GM21447 (cell line): ENCODE data around the gene SLC6A3.
"Not testable (repeated sequence)": the region's sequence is repeated elsewhere in the genome, so short reads cannot be mapped to it uniquely, and the experiment has no call there.

Source experiments
- ATAC-seq: cut with Tn5 transposase; IDR thresholded peaks from one replicate; pipeline ENCODE4 v1.9.1; 2021; ENCODE audit not compliant: unreplicated experiment

The SLC6A3 gene

DNA sequence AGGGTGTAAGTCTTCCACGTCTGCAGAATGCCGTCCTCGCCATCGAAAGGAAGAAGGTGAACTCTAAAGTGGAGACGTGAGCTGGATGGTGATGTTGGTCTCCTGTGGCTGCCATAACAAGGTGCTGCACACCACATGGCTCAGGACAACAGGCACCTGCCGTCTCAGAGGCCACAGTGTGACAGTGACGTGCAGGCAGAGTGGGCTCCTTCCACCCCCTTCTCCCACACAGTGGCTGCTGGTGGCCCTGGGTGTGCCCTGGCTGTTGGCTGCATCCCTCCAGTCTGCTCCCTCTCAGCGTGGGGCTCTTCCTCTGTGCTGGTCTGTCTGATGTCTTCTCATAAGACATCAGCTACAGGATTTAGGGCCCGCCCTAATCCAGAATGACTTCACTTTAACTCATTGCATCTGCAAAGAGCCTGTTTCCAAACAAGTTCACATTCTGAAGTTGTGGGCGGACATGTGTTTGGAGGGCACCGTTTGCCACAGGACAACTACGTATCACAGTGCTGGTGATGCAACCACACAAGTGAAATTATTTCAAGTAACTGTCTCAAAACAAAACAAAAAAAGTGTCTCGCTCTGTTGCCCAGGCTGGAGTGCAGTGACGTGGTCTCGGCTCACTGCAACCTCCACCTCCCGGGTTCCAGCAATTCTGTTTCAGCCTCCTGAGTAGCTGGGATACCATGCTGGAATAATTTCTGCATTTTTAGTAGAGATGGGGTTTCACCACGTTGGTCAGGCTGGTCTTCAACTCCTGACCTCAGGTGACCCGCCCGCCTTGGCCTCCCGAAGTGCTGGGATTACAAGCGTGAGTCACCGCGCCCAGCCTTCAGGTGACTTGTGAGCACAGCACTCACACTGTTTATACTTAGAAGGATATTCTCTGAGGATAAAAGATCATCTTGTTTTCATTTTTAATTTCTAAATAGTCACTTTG lies 69.1 kb downstream of the SLC6A3 start:
- no peak for ATAC-seq

DNA sequence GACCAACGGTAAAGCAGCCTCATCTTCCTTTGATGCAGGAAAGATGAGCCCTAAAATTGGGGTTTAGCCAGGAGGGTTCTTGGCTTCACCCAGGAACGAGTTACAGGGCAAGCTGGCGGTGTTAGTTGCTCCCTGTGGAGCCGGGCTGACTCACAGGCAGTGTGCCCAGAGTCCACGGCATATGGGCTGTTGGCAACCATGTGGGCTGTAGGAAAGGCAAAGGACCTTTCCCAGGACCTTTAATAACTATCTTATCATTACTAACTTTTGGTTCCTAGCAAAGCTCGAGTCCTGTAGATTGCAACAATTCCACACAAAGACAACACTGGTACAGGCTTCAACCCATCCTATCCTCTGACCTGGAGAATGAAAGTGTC lies 70.6 kb downstream of the SLC6A3 start:
- ATAC-seq = no peak

DNA sequence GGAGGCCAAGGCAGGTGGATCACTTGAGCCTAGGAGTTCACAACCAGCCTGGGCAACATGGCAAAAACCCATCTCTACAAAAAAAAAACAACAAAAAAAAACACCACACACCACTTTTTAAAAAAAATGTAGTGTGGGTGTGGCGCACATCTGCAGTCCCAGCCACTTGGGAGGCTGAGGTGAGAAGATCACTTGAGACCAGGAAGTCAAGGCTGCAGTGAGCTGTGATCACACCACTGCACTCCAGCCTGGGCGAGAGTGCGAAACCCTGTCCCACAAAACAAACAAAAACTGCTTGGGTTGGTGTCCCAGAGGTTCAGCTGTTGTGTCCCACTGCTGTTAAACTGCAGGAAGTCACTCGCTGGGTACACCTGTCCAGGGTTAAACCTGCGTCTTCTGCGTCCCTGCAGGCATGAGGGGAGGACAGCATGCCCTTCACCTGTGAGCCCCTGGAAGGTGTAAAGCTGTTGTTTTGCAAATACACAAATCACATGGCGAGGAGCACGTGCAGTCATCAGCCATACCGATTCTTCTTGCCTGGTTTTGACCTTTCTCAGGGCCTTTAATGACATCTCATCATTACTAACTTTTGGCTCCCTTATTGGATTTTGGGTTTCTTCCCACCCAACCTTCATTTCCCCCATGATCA lies 71.1 kb downstream of the SLC6A3 start:
- ATAC-seq = no peak

DNA sequence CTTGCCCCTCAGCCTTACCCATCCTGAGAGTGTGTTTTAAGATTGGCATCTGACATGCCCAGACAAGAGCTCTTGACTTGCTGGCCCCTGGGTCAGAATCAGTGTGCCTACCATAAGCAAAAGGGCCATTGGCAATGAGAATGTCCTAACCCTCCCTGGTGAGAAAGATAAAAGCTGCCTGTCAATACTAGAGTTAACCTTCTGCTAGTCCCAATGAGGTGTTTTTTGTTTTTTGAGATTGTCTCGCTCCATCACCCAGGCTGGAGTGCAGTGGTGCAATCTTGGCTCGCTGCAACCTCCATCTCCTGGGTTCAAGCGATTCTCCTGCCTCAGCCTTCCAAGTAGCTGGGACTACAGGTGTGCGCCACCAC lies 73.3 kb downstream of the SLC6A3 start:
- not testable (repeated sequence) for ATAC-seq

DNA sequence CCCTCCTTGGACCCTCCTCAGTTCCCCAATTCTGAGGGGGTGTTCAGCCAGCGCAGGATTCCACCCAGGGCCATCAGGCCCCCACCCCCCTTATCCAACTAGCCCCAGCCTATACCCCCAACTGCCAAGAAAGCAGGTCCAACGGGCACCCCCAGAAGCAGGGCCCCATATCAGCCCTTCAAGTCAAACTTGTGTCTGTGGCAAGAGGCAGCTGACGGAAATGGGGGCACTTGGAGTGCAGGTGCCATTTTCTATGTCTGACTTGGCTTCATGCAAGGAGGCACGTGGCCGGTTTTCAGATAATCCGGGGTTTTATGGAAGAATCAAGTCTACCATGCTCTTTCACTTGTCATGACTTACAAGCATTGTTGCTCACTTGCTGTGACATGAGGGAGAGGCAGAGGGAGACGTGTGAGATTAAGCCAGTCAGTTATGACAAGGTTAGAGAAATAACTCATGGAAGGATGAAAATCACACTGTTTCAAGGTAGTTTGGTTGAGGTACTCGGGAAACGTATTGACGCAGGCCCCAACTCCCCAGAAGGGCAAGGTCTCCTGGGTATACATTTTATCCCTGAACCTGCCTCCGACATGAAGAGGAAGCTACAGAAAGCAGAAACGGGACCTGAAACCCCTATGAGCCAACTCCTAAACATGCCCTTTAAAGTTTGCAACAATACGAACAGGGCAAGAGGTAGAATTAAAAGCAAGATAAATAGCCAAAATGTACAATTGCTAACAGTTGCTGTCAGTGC lies 73.8 kb downstream of the SLC6A3 start:
- no peak for ATAC-seq

DNA sequence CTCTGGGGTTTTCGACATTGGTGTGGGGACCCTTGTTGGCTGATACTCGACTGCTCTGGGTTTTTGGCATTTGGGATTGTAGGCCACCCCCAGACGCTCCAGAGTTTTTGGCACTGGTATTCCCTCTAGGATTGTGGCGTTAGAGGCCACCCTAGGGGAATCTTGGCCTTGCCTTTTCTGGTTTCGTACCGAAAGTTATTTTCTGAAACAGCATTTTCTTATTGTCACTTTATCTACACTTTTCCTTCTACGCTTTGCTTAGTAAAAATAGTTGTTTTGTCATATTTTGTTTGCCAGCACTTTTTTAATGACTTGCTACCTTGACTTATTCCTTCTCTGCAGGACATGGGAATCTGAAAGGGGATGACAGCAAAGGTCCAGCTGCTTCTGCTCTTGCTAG lies 75.2 kb downstream of the SLC6A3 start:
- ATAC-seq = no peak

DNA sequence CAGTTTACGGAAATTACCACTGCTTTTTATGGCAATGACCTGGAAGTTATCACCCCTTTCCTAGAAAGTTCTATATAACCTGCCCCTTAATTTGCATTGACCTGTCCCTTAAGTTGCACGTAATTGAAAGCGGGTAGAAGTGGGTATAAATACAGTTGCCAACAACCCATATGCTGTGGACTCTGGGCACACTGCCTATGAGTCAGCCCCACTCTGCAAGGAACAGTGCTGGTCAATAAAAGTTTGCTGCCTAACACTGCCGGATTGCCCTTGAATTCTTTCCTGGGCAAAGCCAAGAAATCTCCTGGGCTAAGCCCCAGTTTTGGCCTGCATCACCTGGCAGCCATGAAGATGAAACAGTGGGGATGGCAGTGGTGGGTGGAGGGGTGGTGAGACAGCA lies 76.5 kb downstream of the SLC6A3 start:
- no peak for ATAC-seq

DNA sequence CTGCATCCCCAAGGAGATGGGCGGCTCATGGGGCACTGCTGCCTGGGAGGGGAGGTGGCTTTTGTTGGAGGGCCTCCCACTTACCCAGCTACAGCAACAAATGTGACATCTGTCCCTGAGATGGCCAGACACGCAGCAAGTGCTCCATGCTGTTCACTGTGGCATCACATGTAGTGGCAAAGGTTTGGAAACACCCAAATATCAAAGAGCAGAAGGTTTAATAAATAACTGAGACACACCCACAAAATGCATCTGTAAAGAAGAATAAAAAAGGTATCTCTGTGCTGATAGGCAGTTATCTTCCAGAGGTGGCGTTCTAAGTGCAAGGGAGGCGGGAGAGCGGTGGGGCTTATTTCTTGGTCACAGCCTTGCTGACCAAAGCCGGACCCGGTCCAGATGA lies 77.0 kb downstream of the SLC6A3 start:
- no peak for ATAC-seq

DNA sequence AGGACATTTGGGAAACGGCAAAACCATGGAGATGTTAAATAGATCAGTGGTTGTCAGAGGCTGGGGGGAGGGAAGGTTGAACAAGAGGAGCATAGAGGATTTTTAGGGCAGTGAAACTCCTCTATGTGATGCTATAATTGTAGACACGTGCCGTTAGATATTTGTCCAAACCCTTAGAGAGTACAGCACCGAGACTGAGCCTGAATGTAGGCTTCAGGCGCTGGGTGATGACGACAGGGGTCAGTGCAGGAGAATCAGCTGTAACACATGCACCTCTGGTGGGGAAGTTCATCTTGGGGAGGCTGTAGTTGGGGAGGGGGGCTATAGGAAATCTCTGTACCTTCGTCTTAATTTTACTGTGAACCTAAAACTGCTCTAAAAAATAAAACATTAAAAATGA lies 78.1 kb downstream of the SLC6A3 start:
- no peak for ATAC-seq

DNA sequence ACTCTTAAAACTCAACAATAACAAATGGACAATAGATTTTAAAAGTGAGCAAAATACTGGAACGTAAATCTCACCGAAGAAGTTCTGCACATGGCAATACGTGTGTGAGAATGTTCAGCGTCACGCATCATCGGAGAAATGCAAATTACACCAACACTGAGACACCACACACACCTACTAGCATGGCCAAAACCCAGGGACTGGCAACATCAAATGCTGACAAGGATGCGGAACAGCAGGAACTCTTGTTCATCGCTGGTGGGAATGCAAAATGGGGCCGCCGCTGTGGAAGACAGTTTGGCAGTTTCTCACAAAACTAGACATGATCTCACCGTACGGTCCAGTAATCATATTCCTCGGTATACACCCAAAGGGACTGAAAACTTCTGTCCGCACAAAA lies 78.7 kb downstream of the SLC6A3 start:
- ATAC-seq = no peak

DNA sequence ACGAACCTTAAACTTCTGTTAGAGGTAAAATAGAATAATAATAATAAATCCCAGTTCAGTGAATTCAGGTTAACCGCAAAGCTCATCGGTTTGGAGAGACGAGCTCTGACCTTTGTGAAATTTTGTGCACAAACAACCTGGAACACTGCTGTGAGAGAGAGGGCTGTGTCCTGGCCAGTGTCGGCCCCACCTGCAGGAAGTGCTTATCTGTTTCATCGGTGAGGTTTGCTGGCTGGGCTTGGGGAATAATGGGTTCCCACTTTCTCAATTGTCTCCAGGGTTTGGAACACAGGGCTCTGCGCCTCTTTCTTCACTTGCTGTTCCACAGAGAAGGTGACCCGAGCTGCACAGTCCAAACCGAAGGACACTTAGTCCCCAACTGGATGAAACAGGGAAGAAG lies 81.0 kb downstream of the SLC6A3 start:
- ATAC-seq = no peak

DNA sequence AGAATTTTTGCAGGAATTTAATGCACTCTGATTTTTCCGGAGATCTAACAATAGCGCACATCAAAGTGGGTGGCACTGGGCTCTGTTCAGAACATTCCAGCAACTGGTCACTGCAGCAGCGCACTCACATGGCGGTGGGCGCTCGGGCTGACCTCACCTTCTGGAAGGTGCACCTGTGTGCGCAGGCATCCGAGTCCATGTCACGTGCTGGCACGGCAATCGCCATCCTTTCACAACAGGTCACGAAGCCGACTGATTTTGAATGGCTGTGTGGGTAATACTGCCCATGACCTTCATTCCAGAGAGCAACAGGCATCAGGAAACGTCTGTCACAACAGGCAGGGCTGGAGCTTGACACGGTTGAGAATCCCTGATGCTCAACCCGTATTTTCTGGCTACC lies 81.7 kb downstream of the SLC6A3 start:
- no peak for ATAC-seq

DNA sequence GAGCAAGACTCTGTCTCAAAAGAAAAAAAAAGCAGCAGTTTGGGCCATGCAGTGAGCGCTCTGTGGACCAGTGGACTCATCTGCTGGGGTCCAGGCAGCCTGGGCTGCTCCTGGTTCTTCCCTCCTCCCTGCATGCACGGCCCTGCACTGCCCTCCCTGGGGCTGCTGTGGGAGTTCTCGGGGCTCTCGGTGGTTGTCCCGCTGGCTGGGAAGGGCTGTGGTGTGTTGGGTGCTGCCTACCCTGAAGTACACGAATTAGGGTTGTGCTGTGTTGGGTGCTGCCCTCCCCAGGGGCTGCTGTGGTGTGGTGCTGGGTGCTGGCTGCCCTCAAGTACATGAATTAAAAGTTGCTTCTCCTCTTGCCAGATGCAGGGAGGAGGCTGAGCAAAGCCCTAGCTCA lies 82.1 kb downstream of the SLC6A3 start:
- ATAC-seq = no peak

DNA sequence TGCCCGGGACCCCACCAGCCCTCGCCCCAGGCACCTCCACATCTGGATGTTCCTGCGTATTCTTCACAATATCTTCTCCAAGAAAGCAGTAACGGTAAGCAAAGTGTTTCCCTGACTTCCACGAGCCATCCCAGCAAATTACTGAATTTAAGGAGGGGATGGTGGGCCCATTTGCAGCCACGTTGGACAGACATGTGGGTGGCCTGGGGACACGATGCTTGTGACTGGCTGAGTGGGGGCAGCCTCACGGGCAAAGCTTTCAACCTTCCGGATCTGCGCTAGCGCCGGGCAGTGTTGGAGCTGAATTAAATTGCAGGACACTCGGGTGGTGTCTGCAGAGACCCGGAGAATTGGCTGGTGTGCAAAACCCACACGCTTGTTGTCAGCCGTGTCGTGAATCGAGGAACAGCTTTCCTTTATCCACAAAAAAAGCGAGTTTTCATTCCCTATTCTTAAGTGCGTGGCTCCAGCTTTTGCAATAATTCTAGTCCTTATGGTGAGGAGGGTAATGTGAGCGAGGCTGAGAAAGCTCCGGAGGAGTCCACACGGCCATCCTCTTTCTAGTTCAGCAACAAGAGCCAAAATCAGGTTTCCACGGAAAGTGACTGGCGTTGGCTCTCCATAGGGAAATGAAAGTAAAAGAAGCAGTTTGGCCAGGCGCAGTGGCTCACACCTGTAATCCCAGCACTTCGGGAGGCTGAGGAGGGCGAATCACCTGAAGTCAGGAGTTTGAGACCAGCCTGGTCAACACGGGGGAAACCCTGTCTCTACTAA lies 82.8 kb downstream of the SLC6A3 start:
- no peak for ATAC-seq

DNA sequence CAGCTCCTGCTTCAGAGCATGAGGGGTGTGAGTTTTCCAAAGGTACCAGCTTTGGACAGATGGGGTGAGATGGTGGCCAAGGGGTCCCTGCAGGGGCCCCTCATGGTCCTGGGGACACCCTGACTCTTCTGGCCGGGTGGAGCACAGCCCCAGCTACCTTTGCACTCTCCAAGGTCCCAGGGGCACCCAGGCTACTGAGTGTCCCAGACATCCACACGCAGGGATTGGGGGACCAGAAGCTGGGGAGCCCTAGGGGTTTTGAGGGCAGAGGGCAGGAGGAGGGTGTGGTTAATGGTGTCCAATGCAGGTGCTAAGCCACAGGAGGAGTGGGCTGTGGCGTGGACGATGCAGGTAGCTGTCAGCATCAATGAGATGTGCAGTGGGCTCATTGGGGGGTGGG lies 84.4 kb downstream of the SLC6A3 start:
- ATAC-seq = no peak

DNA sequence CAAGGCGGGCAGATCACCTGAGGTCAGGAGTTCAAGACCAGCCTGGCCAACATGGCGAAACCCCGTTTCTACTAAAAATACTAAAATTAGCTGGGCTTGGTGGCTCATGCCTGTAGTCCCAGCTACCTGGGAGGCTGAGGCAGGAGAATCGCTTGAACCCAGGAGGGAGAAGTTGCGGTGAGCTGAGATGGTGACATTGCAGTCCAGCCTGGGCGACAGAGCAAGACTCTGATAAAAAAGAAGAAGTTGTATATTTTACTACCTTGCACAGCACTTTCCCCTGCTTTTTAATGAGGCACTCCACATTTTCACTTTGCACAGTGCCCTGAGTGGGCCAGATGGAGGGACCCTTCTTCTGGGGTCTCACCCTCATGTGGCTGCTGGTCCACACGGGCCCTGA lies 84.9 kb downstream of the SLC6A3 start:
- ATAC-seq = not testable (repeated sequence)

DNA sequence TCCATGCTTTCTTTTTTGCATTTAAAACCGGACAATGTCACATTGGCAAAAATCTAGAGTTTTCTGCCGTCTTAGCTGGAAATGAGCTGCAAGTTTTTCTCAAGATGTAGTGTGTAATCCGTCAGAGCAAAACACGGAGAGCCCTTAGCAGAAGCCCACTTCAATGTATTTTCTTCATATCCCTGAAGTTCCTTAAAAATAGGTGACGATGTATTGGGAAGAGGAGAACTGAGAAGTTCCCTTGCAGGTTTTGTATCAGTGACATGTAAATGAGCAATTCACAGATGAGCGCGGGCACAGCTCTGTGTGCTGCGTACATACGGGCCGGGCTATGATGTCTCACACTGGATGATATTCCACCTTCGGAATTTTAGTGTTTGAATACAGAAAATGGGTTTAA lies 85.5 kb downstream of the SLC6A3 start:
- no peak for ATAC-seq

DNA sequence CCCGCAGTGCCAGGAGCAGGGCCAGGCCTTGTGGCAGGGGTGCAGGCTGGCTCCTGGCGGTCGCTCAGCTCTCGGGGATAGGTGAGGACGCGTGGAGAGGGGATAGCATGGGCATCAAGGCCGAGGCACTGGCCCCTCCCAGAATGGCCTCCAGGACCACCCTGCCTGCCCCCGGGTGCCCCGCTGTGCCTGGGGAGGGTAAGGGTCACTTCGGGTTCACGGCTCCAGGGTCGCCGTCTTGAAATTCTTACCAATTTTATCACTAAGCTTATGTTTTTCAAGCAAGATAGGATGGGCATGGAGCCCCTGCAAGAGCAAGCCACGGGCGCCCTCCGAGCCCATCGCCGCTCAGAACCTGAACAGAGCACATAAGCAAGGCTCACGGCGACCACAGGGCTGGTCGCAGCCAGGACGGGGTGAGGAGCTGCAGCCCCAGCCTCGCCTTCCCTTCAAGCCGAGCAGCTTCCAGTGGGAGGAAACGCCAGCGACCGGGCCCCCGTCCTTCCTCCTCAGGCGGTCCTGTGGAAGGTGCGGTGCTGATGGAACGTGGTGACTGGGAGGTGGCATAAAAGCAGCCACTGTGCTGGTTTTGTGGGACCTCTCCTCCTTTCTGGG lies 86.1 kb downstream of the SLC6A3 start:
- ATAC-seq = no peak

DNA sequence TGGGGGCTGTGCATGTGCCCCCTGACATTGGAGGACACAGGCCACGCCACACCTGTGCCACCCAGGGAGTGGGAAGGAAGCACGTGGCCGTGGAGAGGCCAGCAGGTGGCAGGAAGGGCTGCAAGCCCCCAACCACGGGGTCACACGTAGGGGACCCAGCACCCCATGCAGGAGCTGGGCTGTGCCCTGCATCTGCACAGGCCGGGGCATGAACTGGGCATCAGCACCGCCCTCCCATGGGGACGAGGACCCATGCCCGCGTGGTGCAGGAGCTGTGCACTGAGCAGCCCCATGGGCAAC lies 86.6 kb downstream of the SLC6A3 start:
- no peak for ATAC-seq

DNA sequence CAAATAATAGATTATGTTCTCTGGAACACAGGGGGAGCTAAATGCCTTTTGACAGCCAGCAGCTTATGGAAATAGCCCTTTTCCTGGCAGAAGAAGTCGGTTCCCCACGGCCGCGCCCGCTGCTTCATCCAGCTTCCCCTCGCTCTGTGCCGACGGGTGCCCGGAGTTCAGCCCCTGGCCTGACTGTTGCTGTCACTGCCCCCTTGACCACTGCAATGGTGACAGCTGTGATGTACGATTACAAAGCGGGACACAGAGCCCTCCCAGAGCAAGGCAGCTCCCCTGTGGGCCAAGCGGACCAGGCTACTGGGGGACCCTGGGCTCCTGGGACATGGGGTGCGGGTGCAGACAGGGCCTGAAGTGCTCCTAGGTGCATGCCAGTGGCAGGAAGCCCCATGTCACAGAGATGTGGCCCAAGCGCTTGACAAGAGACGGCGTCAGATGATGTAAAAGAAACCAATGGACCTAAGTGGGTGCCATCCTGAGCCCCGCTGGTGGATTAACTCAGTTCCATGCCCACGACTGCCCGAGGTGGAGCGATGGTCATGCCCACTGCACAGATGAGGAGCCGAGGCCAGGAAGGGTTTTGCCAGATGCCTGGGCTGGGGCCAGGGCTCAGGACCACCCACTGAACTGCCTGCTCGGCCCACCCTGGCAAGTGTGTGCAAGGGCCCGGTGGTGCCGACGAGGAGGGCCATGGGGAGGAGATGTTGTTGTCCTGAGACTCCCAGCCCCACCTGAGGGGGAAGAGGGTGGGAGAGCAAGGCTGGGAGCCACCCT lies 87.1 kb downstream of the SLC6A3 start:
- ATAC-seq = no peak
